ENCODE results near the gene PNRC2.

DNA sequence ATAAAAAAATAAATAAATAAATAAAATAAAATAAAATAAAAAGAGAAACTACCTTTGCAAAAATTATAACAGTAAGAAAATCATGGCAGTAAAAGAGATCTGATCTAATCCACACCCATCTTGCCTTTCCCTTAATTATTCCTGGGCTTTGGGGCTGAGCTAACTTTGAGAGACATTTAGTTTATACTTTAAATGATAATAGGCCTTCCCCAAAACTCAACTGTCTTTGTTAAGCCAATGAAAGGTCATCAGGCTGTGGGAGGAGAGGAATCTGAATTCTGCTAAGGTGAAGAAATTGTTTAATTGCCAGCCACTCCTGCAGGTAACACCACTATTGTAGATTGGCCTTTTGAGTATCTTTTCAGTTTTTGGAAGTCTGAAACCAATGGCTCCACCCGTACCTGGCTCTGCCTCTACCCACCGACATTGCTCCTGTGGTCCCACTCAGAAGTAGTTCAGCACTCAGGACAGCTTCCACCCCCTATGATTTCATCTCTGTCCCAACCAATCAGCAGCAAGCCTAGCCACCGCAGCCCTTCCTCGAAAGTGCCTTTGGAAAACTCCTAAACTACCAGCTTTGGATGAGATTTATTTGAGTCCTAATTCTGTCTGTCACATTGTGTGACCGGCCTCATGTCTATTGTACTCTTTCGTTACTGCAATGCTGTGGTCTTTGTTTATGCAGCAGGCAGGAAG is 23.0 kb upstream of the PNRC2 start:
- TF ChIP-seq CTCF (IDR thresholded peaks at IDR 0.05) (no peak), POLR2A (IDR thresholded peaks at IDR 0.05) (no peak)
